ENCODE data around the gene PERM1. TPM values are rescaled to one million over a fixed set of nuclear protein-coding genes. Genes with fewer than 3 reads are reported as not detected.

PERM1 gene
- total RNA-seq, 1 donor, result 0.43 TPM

- no peak overlapping the region for H3K4me3 ChIP-seq (ENCODE audit: low read depth, low read length)
- TF ChIP-seq CTCF (IDR thresholded peaks at IDR 0.05; ENCODE audit: insufficient read depth, low read depth, low read length), result no peak
- no peak for DNase-seq (ENCODE audit: low read depth)
Measured at GRCh38 chr1:1004420-1004779, 22.5 kb upstream of the PERM1 start.

GRCh38 chr1:1003618-1004419 lies 21.9 kb upstream of the PERM1 start:
- no peak for TF ChIP-seq CTCF (IDR thresholded peaks at IDR 0.05; ENCODE audit: insufficient read depth, low read depth, low read length)
- no peak for DNase-seq (ENCODE audit: low read depth)
- no peak overlapping the region for H3K4me3 ChIP-seq (ENCODE audit: low read depth, low read length)

GRCh38 chr1:1001057-1001783 lies 19.3 kb upstream of the PERM1 start:
- no peak for TF ChIP-seq CTCF (IDR thresholded peaks at IDR 0.05; ENCODE audit: insufficient read depth, low read depth, low read length)
- no peak for DNase-seq (ENCODE audit: low read depth)
- peak overlapping the region; percentile 73 for H3K4me3 ChIP-seq (ENCODE audit: low read depth, low read length)

- peak; percentile 92 for DNase-seq (ENCODE audit: low read depth)
Measured at GRCh38 chr1:1000357-1001056, 18.6 kb upstream of the PERM1 start.

GRCh38 chr1:999725-1000356 lies 17.9 kb upstream of the PERM1 start, which contains the start of gene HES4:
Gene HES4 (minus strand): TSS chr1:1000097. CDS start chr1:999973, 124 bp downstream.
- peak; percentile 95 for DNase-seq (ENCODE audit: low read depth)
- no peak for TF ChIP-seq CTCF (IDR thresholded peaks at IDR 0.05; ENCODE audit: insufficient read depth, low read depth, low read length)
- H3K4me3 ChIP-seq (ENCODE audit: low read depth, low read length), result peak within 1 kb of the TSS; percentile 73

More at GRCh38 chr1:1000357-1001056, 18.6 kb upstream of the PERM1 start:
- TF ChIP-seq CTCF (IDR thresholded peaks at IDR 0.05; ENCODE audit: insufficient read depth, low read depth, low read length), result no peak
- H3K4me3 ChIP-seq (ENCODE audit: low read depth, low read length), result peak overlapping the region; percentile 73

- H3K4me3 ChIP-seq (ENCODE audit: low read depth, low read length), result peak overlapping the region; percentile 58
- TF ChIP-seq CTCF (IDR thresholded peaks at IDR 0.05; ENCODE audit: insufficient read depth, low read depth, low read length), result peak; percentile 5
- DNase-seq (ENCODE audit: low read depth), result no peak
Measured at GRCh38 chr1:998995-999724, 17.3 kb upstream of the PERM1 start.
